ENCODE results near the gene LSM7. TPM values are rescaled to one million over a fixed set of nuclear protein-coding genes. Genes with fewer than 3 reads are reported as not detected.

LSM7 gene
- total RNA-seq, 1 donor from 2014 or later, result 134 TPM

DNA sequence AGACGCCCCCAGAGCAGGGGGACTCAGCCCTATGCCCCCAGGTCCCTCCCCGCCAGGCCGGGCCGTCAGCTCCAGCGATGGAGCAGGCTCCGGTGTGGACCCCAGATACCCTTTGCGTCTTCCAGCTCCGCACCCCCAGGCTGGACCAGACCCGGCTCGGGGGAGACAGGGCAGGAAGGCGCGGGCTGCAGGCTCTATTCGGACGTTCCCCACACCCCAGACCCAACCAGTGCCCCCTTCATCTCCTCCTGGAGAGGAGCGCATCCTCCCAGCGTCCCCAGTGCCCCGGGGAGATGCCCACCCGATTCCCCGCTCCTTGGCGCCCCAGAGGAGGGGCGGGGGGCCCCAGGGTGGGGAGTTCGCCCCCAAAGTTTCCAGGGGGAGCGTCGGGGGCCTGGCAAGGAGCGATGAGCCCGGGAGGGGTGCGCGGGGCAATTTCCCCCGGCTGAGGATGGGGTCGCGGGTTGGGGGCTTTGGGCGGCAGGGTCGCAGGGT is 20.8 kb downstream of the LSM7 start:
- Mint-ChIP-seq H3K4me1 (ENCODE audit: unreplicated experiment) (peaks cover 4% of the 10 kb centered on the region), H3K4me3 (no peak overlapping the region)
- TF ChIP-seq, protein P1, sequence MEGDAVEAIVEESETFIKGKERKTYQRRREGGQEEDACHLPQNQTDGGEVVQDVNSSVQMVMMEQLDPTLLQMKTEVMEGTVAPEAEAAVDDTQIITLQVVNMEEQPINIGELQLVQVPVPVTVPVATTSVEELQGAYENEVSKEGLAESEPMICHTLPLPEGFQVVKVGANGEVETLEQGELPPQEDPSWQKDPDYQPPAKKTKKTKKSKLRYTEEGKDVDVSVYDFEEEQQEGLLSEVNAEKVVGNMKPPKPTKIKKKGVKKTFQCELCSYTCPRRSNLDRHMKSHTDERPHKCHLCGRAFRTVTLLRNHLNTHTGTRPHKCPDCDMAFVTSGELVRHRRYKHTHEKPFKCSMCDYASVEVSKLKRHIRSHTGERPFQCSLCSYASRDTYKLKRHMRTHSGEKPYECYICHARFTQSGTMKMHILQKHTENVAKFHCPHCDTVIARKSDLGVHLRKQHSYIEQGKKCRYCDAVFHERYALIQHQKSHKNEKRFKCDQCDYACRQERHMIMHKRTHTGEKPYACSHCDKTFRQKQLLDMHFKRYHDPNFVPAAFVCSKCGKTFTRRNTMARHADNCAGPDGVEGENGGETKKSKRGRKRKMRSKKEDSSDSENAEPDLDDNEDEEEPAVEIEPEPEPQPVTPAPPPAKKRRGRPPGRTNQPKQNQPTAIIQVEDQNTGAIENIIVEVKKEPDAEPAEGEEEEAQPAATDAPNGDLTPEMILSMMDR (conservative IDR thresholded peaks at IDR 0.05), result no peak

GRCh38 chr19:2306971-2307370 is 21.4 kb downstream of the LSM7 start:
- H3K9me3 Mint-ChIP-seq, result no peaks in the 10 kb centered on the region
- TF ChIP-seq, protein P1 (conservative IDR thresholded peaks at IDR 0.05), result no peak
- DNase-seq (ENCODE audit: extremely low spot score, unreplicated experiment), result no peak
- H3K36me3 Mint-ChIP-seq, result no peaks in the 10 kb centered on the region
- no peak overlapping the region for H3K27ac Mint-ChIP-seq
- peaks cover 49% of the 10 kb centered on the region for H3K27me3 Mint-ChIP-seq
- peak overlapping the region; percentile 49 for H3K4me3 Mint-ChIP-seq
- H3K4me1 Mint-ChIP-seq (ENCODE audit: unreplicated experiment), result peaks cover 4% of the 10 kb centered on the region

More for the DNA sequence above, 20.8 kb downstream of the LSM7 start:
- no peaks in the 10 kb centered on the region for H3K36me3 Mint-ChIP-seq
- H3K27me3 Mint-ChIP-seq, result peaks cover 53% of the 10 kb centered on the region
- H3K27ac Mint-ChIP-seq, result no peak overlapping the region
- no peak for DNase-seq (ENCODE audit: extremely low spot score, unreplicated experiment)
- no peaks in the 10 kb centered on the region for H3K9me3 Mint-ChIP-seq

GRCh38 chr19:2306281-2306806 is 22.0 kb downstream of the LSM7 start:
- no peak for DNase-seq (ENCODE audit: extremely low spot score, unreplicated experiment)
- TF ChIP-seq, protein P1 (conservative IDR thresholded peaks at IDR 0.05), result no peak
- Mint-ChIP-seq H3K9me3 (no peaks in the 10 kb centered on the region), H3K36me3 (no peaks in the 10 kb centered on the region), H3K4me3 (no peak overlapping the region), H3K4me1 (ENCODE audit: unreplicated experiment) (peaks cover 4% of the 10 kb centered on the region), H3K27ac (no peak overlapping the region), H3K27me3 (peaks cover 50% of the 10 kb centered on the region)

DNA sequence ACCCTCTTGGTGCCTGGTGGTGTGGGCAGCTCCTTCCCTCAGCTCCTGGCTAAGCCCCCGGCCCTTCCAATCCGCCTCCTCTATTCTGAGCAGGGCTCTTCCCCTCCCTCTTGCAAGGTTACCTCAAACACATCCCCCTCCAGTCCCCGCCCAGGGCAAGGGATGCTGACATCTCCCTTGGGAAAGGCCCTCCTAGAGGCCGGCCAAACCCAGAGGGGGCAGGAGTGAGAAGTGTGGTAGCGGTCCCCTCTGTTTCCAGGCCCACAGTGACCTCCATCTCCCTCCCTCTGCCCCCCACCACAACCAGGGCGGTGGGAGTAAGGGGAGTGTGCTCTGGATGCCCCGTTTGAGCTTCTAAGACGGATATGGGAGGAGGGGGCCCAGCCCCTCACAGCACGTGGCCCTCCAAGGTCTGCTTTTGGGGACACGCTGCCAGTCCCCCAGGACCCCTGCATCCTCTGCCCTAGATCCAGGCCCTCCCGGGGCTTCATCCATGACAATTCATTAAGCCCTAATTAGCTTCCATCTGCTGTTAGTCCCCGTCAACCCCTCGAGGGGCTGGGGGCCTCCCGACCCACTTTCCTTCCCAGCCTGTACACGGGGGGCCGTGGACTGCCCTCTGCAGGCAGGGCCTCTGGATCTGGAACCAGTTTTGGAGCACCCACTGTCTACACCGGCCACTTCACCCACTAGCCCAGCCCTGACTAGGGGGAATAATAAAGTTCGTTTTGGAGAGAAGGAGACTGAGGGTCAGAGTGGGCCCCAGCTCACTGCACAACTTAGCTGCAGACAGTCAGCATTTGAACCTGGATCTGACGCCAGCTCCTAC is 22.7 kb downstream of the LSM7 start:
- peaks cover 4% of the 10 kb centered on the region for H3K4me1 Mint-ChIP-seq (ENCODE audit: unreplicated experiment)
- no peaks in the 10 kb centered on the region for H3K9me3 Mint-ChIP-seq
- TF ChIP-seq, protein P1 (conservative IDR thresholded peaks at IDR 0.05), result no peak

DNA sequence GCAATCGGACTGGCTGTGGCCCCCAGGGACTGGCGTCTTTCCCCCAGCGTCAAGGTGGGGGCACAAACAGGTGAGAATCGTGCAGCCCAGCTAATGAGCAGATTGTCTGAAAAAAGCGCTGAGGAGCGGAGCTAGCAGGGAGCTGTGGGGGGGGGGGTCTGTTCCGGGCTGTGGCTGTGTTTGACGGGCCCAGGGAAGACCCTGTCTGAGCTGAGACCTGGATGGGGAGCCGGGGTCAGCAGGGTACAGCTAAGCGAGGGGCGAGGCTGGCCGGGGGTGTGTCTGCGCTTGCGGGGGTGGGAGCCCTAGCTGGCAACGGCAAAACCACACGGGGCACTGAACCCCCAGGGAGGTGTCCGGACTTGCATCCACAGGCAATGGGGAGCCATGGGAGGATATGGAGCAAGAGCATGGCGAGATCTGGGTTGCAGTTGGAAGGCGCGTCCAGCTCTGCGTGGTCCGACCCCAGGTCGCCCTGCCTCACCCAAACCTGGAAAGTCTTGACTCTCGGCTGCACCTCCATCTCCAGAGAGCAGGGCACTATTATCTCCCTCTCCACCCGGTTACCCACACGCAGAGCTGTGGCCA is 25.1 kb downstream of the LSM7 start:
- TF ChIP-seq, protein P1 (conservative IDR thresholded peaks at IDR 0.05), result no peak
- no peaks in the 10 kb centered on the region for H3K36me3 Mint-ChIP-seq
- peaks cover 33% of the 10 kb centered on the region for H3K27me3 Mint-ChIP-seq
- H3K4me1 Mint-ChIP-seq (ENCODE audit: unreplicated experiment), result peaks cover 4% of the 10 kb centered on the region
- DNase-seq (ENCODE audit: extremely low spot score, unreplicated experiment), result no peak
- no peak overlapping the region for H3K4me3 Mint-ChIP-seq
- no peak overlapping the region for H3K27ac Mint-ChIP-seq
- no peaks in the 10 kb centered on the region for H3K9me3 Mint-ChIP-seq

More for the DNA sequence above, 22.7 kb downstream of the LSM7 start:
- H3K27ac Mint-ChIP-seq, result no peak overlapping the region
- H3K4me3 Mint-ChIP-seq, result no peak overlapping the region
- H3K27me3 Mint-ChIP-seq, result peaks cover 52% of the 10 kb centered on the region
- no peak for DNase-seq (ENCODE audit: extremely low spot score, unreplicated experiment)
- no peaks in the 10 kb centered on the region for H3K36me3 Mint-ChIP-seq
